ACC112 (cell line): ENCODE data around the gene TMEM253.

Source experiments
- H2AFZ ChIP-seq: fragments of 200-600 bp; sonication (generic); one replicate; pipeline ENCODE4 v1.6.0; 2017; ENCODE audit warnings: antibody characterized with exemption, low read length; ENCODE audit not compliant: unreplicated experiment
- H3K27ac ChIP-seq: fragments of 200-600 bp; sonication (generic); 2 replicates; pipeline ENCODE4 v1.5.1; 2014; ENCODE audit warnings: low read depth, mild to moderate bottlenecking, antibody characterized with exemption, low read length, moderate library complexity
- H3K27me3 ChIP-seq: fragments of 200-600 bp; sonication (generic); 2 replicates; pipeline ENCODE4 v1.6.1; 2014; ENCODE audit warnings: mild to moderate bottlenecking, antibody characterized with exemption, low read length, moderate library complexity, mixed read lengths; ENCODE audit not compliant: insufficient read depth
- H3K36me3 ChIP-seq: fragments of 200-600 bp; sonication (generic); 2 replicates; pipeline ENCODE4 v1.6.1; 2016; ENCODE audit warnings: mild to moderate bottlenecking, antibody characterized with exemption, low read length, moderate library complexity, mixed read lengths; ENCODE audit not compliant: insufficient read depth
- H3K4me1 ChIP-seq: fragments of 200-600 bp; sonication (generic); one replicate; pipeline ENCODE4 v1.6.1; 2016; ENCODE audit warnings: low read length, mixed read lengths; ENCODE audit not compliant: insufficient read depth, unreplicated experiment, control insufficient read depth
- H3K4me3 ChIP-seq: fragments of 200-600 bp; sonication (generic); 2 replicates; pipeline ENCODE4 v1.5.1; 2014; ENCODE audit warnings: mild to moderate bottlenecking, low read depth, low read length
- H3K79me2 ChIP-seq: fragments of 200-600 bp; sonication (generic); one replicate; pipeline ENCODE4 v1.6.0; 2016; ENCODE audit warnings: low read length; ENCODE audit not compliant: control insufficient read depth, unreplicated experiment, insufficient read depth

TMEM253 gene

GRCh38 chr14:21106498-21107282 is 5.8 kb downstream of the TMEM253 start:
- peak overlapping the region; percentile 91 for H3K27ac ChIP-seq
- peaks cover 47% of the 10 kb centered on the region for H3K4me1 ChIP-seq
- no peaks in the 10 kb centered on the region; the same call in 1 of the 2 replicates for H3K27me3 ChIP-seq
- H3K36me3 ChIP-seq: no peaks in the 10 kb centered on the region
- peak overlapping the region; percentile 28 for H3K4me3 ChIP-seq
- H2AFZ ChIP-seq: peak overlapping the region; percentile 83
- H3K79me2 ChIP-seq: no peaks in the 10 kb centered on the region

GRCh38 chr14:21107283-21107800 is 6.5 kb downstream of the TMEM253 start:
- H3K79me2 ChIP-seq: no peaks in the 10 kb centered on the region
- H3K36me3 ChIP-seq: no peaks in the 10 kb centered on the region
- H3K4me1 ChIP-seq: peaks cover 42% of the 10 kb centered on the region
- H3K4me3 ChIP-seq: no peak overlapping the region
- H3K27me3 ChIP-seq: no peaks in the 10 kb centered on the region; the same call in 1 of the 2 replicates
- H3K27ac ChIP-seq: peak overlapping the region; percentile 91
- peak overlapping the region; percentile 59 for H2AFZ ChIP-seq

DNA sequence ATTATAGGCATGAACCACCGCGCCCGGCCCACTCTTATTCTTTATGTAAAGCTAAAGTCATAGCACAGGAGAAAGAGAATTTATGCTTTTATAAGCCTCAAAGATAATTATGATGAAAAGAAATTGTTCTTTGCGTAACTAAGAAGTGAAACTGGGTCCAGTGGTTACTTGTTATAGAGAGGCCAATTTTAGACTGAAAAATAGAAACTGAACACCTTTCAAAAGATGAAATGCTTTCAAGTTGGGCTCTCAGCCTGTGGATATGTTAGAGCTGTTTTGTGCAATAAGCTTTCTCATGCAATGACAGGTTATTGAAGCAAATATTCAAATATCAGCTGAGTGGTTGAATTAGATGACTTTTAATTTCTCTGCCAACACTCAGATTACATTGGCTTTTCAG is 7.9 kb downstream of the TMEM253 start:
- peaks cover 35% of the 10 kb centered on the region for H3K4me1 ChIP-seq
- no peak overlapping the region for H3K27ac ChIP-seq
- no peak overlapping the region for H3K4me3 ChIP-seq
- no peaks in the 10 kb centered on the region for H3K79me2 ChIP-seq
- H2AFZ ChIP-seq: no peak overlapping the region
- H3K36me3 ChIP-seq: no peaks in the 10 kb centered on the region
- H3K27me3 ChIP-seq: no peaks in the 10 kb centered on the region; the same call in 1 of the 2 replicates

DNA sequence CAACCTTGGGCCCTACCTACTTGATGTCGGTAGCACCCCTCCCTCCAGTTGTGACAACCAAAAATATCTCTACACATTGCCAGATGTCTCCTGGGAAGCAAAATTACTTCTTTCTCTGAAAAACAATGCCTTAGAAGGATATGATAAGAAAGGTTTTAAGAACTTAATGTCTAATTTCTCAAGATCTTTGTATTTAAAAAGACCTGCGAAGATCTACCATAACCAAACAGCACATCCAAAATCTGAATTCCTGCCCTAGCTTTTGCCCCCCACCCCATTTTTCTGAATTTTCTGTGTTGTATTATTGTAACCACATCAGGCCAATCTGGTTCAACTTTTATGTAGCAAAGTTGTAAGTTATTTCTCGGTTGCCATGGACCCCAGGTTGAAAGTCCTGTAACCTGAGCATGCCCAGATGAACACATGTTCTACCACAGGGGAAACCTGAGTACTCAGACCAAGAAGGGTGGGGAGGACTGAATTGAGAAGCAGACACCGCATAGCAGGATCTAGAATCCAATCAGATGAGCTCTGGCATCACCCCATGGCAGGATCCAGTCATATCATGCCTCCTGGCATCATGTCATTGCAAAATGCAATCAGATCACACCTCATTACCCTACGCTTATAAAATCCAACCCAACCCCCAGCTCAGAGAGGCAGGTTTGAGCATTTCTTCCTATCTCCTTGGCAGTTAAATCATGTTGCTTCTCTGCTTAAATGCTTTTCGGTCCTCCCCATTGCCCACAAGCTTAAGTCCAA is 8.7 kb downstream of the TMEM253 start:
- Histone ChIP-seq H3K27me3 (no peaks in the 10 kb centered on the region; the same call in 1 of the 2 replicates), H3K79me2 (no peaks in the 10 kb centered on the region), H3K27ac (no peak overlapping the region), H3K4me3 (no peak overlapping the region), H3K36me3 (no peaks in the 10 kb centered on the region), H3K4me1 (peaks cover 34% of the 10 kb centered on the region), H2AFZ (no peak overlapping the region)

- Histone ChIP-seq H3K27ac (no peak overlapping the region), H3K27me3 (no peaks in the 10 kb centered on the region; the same call in 1 of the 2 replicates), H3K4me1 (peaks cover 7% of the 10 kb centered on the region), H3K36me3 (no peaks in the 10 kb centered on the region), H2AFZ (no peak overlapping the region), H3K4me3 (no peak overlapping the region), H3K79me2 (no peaks in the 10 kb centered on the region)
Measured at GRCh38 chr14:21112255-21112654, 11.4 kb downstream of the TMEM253 start.

DNA sequence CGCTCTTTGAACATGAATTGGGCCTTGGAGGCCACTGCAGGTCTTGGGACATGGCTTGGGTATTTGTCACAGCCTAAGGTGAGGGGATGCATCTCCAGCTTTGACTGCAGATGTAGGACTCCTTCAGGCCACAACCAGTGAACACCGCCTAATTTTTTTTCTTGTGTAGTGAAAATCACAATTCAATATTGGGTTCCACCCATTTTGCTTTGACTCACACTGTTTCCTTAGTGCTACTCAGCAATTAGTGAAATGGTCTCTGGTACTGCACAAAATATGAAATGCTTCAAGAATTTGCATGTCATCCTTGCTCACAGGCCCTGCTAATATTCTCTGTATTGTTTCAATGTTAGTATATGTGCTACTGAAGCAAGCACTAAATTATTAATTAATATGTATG is 12.5 kb downstream of the TMEM253 start:
- no peaks in the 10 kb centered on the region for H3K36me3 ChIP-seq
- no peak overlapping the region for H3K4me3 ChIP-seq
- H3K27ac ChIP-seq: no peak overlapping the region
- no peaks in the 10 kb centered on the region for H3K79me2 ChIP-seq
- no peaks in the 10 kb centered on the region for H3K4me1 ChIP-seq
- no peaks in the 10 kb centered on the region; the same call in 1 of the 2 replicates for H3K27me3 ChIP-seq
- H2AFZ ChIP-seq: no peak overlapping the region

- no peak overlapping the region for H2AFZ ChIP-seq
- no peaks in the 10 kb centered on the region for H3K79me2 ChIP-seq
- no peak overlapping the region for H3K4me3 ChIP-seq
- no peaks in the 10 kb centered on the region for H3K4me1 ChIP-seq
- no peaks in the 10 kb centered on the region for H3K36me3 ChIP-seq
- peaks cover 21% of the 10 kb centered on the region for H3K27me3 ChIP-seq
- no peak overlapping the region for H3K27ac ChIP-seq
Measured at GRCh38 chr14:21118933-21119332, 18.1 kb downstream of the TMEM253 start.

DNA sequence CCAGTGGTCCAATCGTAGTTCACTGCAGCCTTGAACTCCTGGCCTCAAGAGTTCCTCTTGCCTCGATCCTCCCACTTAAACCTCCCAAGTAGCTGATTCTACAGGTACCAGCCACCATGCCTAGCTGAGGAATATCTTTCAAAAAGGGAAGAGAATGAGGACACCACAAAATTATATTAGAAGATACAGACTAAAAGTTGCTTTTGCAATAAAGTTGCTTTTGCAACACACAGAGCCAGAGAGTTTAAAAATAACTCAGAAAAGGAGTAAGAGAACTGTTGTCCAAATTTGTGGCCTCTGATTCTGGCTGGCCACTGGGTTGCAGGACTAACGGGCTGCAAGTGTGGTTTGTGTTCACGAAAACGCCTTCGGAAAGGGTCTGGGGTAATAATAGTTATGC is 19.8 kb downstream of the TMEM253 start:
- H3K27ac ChIP-seq: no peak overlapping the region

GRCh38 chr14:21121122-21121521 is 20.3 kb downstream of the TMEM253 start:
- Histone ChIP-seq H3K36me3 (no peaks in the 10 kb centered on the region), H3K27ac (no peak overlapping the region), H3K4me1 (no peaks in the 10 kb centered on the region), H3K79me2 (no peaks in the 10 kb centered on the region), H2AFZ (no peak overlapping the region), H3K27me3 (peaks cover 32% of the 10 kb centered on the region), H3K4me3 (no peak overlapping the region)

More for the DNA sequence above, 19.8 kb downstream of the TMEM253 start:
- Histone ChIP-seq H3K79me2 (no peaks in the 10 kb centered on the region), H3K4me3 (no peak overlapping the region), H3K4me1 (no peaks in the 10 kb centered on the region), H3K27me3 (peaks cover 27% of the 10 kb centered on the region), H3K36me3 (no peaks in the 10 kb centered on the region), H2AFZ (no peak overlapping the region)

GRCh38 chr14:21123429-21123828 is 22.6 kb downstream of the TMEM253 start:
- H2AFZ ChIP-seq: no peak overlapping the region
- peaks cover 46% of the 10 kb centered on the region for H3K27me3 ChIP-seq
- no peak overlapping the region for H3K4me3 ChIP-seq
- no peaks in the 10 kb centered on the region for H3K4me1 ChIP-seq
- no peaks in the 10 kb centered on the region for H3K79me2 ChIP-seq
- H3K36me3 ChIP-seq: no peaks in the 10 kb centered on the region
- no peak overlapping the region for H3K27ac ChIP-seq
